T-helper 2 cell treated with Interferon-gamma antibody and Interleukin-4, amounts not matched to agents 100 ng/mL and 5 ng/mL, for 36 hours (primary cell): ENCODE results near the gene FOXI1. TPM values are rescaled to one million over a fixed set of nuclear protein-coding genes. Genes with fewer than 3 reads are reported as not detected.

Experiments
- intact Hi-C: fragments of 100-400 bp; cut with micrococcal nuclease; formaldehyde crosslinking; loops from one replicate; pipeline ENCODE4 v1.15.1; 2023
- total RNA-seq: library from RNA; stranded (reverse); gene quantifications from 2 replicates; pipeline ENCODE4 v1.2.3, GENCODE V29; 2022

FOXI1 gene
- total RNA-seq, 1 donor from 2014 or later: not detected

DNA sequence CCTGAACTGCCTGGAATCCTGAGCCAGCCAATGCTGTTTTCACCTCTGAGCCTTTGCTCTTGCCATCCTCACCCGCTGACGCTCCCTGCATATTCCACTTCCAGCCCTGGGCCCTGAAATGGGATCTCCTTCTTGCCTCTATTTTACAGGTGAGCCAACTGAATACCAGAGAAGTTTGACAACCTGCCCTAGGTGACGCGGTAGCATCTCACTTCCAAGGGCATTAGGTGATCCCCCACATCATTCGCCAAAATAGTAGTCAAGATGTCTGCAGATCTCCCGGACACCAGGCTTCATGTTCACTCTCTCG lies 43.5 kb downstream of the FOXI1 start:
- intact Hi-C loops: no loop called here

DNA sequence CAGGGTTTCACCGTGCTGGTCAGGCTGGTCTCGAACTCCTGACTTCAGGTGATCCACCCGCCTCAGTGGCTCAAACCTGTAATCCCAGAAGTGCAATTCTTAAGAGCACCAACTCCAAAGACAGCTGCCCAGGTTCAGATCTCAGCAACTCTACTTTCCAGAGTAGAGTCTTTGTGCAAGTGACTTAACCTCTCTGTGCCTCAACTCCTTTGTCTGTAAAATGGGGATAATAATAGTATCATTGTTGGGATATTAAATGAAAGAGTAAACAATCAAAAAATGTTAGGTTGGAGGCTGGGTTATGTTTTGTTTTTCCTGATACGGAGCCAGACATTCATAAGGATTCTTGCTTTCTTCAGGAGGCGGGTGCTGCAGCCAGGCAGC lies 45.0 kb downstream of the FOXI1 start:
- intact Hi-C loops: no loop called here

DNA sequence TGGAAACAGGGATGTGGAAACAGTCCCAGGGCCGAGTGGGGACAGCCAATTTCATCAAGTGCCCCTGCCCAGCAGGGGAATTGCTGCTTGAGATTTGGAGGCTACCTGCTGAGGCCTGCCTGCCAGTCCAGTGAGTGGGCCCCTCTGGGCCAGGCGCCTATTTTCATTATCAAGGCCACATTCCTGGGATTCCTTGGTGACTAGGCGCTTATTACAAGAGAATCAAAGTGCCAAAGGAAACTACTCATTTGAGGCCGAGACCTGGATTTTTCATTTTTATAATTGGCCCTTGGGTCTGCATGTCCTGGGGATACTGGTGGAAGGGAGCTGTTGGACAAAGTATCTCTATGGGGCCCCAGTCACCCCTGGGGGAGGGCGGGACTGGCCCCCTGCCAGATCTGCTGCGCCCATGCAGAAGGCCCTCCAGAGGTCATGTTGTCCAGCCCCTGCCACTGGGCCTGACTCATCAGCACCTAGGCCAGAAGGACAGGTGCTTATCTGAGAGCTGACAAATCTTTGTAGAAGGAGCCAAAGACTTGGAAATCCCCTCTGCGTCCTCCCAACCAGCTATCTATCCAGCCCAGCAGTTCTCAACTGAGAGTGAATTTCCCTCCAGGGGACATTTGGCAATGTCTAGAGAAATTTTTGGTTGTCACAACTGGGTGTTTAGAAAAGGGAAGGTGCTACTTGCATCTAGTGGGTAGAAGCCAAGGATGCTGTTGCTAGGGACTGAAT lies 45.6 kb downstream of the FOXI1 start:
- intact Hi-C loops: no loop called here

DNA sequence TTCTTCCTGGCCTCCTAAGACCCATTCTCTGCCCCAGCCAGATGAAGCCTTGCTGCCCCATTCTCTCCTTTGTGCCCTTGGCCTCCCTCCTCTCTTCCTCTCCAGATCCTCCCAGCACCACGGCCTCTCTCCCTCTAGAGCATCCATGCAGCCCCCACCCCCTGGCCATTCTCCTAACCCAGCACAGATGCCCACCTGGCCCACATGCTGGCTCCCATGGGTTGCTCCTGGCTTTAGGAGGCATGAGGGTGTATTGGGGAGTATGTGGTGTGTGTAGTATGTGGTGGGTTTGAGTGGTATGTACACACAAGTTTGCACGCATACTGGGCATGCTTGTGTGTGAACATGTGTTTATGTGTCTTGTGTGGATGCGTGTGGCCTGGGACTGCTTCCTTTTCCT lies 47.1 kb downstream of the FOXI1 start:
- intact Hi-C loops: no loop called here

DNA sequence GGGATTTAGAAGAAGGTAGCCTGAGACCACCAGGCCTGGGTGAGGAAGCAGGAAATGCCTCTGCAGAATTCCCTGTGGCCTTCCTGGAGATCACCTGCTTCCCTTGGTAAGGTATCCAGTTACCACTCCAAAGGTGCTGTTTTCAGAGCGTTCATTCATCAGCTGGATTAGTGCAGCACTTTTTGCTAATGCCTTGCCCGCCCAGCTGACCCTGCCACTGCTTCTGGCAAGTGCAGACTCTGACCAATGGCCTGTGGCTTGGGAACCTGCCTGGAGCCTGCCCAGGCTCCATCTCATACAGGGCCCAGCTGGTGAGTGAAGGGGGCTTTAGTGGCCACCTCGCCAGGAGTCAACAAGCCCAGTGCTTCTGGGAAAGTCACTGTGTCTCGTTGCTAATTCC lies 48.6 kb downstream of the FOXI1 start:
- intact Hi-C loops: no loop called here

DNA sequence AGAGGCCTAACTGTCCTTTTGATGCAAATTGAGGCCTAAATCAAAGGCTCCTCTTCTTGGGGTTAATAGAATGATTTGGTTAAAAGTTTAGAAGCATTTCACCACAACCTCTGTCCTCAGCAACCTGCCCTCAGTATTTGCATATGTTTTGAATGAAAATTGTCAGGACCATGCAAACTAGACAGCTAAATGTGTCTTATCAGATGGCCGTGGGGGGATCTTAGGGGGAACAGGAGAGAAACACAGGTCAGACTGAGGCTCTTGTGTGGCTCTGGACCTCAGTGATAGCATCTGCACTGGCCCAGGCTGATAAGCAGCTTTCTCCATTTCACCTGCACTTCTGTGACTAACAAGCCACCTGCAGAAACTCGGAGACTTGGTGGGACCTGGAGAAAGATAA lies 49.0 kb downstream of the FOXI1 start:
- intact Hi-C loops: no loop called here

DNA sequence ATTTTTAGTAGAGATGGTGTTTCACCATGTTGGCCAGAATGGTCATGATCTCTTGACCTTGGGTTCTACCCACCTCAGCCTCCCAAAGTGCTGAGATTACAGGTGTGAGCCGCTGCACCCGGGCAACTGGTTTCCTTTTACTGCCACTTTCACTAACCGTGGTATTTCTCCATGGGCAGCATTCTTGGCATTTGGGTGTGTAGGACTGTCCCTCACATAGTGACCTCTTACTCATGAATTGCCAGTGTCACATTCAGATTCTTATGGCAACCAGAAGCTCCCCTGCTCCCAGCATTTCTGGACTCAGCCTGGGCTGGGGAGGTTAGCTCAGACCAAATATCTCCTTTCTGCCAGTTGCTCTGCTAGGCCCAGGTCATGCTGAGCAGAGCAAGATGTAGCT lies 50.1 kb downstream of the FOXI1 start:
- intact Hi-C loops: no loop called here

DNA sequence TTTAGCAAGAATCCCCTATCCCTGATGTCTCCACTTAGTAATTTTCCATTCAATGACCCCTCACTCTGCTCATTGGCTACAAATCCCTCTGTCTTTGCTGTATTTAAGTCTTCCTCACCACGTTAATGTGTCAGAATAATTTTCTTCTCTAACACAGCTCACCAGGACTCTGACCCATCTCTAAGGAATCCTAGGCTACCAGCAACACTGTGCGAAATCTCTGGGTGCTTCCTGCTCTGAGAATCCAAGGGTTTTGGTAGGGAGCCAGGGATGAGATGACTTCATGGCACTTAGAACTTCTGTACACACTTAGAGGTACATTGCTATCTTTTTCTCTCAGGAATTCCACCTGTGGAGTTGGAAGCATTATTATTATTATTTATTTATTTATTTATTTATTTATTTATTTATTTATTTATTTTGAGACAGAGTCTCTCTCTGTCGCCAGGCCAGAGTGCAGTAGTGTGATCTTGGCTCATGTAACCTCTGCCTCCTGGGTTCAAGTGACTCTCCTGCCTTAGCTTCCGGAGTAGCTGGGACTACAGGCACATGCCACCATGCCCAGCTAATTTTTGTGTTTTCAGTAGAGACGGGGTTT lies 53.5 kb downstream of the FOXI1 start:
- intact Hi-C loops: no loop called here

Other genes with a start within 250 kb of the FOXI1 start
- not detected in 2 replicates for gene INSYN2B, start 125.4 kb upstream of the FOXI1 start, total RNA-seq
- not detected in 2 replicates for gene C5orf58, start 127.1 kb downstream of the FOXI1 start, total RNA-seq
- 380 and 381 TPM in 2 replicates for gene LCP2, start 191.9 kb downstream of the FOXI1 start, total RNA-seq